Cardiac muscle cell (in vitro differentiated cells and primary cell): ENCODE results near the gene RASSF8. TPM values are rescaled to one million over a fixed set of nuclear protein-coding genes. Genes with fewer than 3 reads are reported as not detected.

Source experiments
- DNase-seq, 2 donors: peaks; one replicate each; pipeline versions ENCODE4 v3.0.0 to v3.0.0-alpha.2; 2010 to 2017; ENCODE audit warnings: low read depth in 1 of 2, low spot score in 1 of 2
- H3K27ac ChIP-seq: fragments of 200-600 bp; sonication (generic); 2 replicates; pipeline ENCODE4 v1.5.1; 2016
- H3K27me3 ChIP-seq: fragments of 200-600 bp; sonication (generic); 2 replicates; pipeline ENCODE4 v1.6.0; 2016; ENCODE audit warnings: control low read depth
- H3K36me3 ChIP-seq: fragments of 200-600 bp; sonication (generic); 2 replicates; pipeline ENCODE4 v1.5.1; 2016; ENCODE audit warnings: control low read depth
- H3K4me1 ChIP-seq: fragments of 200-600 bp; sonication (generic); 2 replicates; pipeline ENCODE4 v1.8.1; 2017; ENCODE audit warnings: low read depth, mild to moderate bottlenecking, mixed run types
- H3K4me3 ChIP-seq: fragments of 200-600 bp; sonication (generic); 2 replicates; pipeline ENCODE4 v1.5.1; 2016; ENCODE audit warnings: mild to moderate bottlenecking
- H3K9me3 ChIP-seq: fragments of 200-600 bp; sonication (generic); 2 replicates; pipeline ENCODE4 v1.5.1; 2017; ENCODE audit warnings: low read depth, mild to moderate bottlenecking, control low read depth
- polyA plus RNA-seq: library from polyadenylated mRNA; unstranded; fragments of >200 nt; fragmentation: Nextera tagmentation; extraction: Ambion mirVana; gene quantifications from 2 replicates; pipeline ENCODE4 v1.2.1, GENCODE V29; 2016
- total RNA-seq: library from RNA; depleted of rRNA; stranded (reverse); fragments of >200 nt; gene quantifications from 2 replicates; pipeline ENCODE4 v1.2.3, GENCODE V29; 2016
- TF ChIP-seq, protein P1 (sequence below): IDR thresholded peaks from 2 replicates; pipeline ENCODE4 v1.5.1; 2012; ENCODE audit warnings: low read depth, mild to moderate bottlenecking, low read length

The RASSF8 gene
- total and polyA plus RNA-seq, 2 experiments from 2014 or later = 25.2 to 56.4 TPM

DNA sequence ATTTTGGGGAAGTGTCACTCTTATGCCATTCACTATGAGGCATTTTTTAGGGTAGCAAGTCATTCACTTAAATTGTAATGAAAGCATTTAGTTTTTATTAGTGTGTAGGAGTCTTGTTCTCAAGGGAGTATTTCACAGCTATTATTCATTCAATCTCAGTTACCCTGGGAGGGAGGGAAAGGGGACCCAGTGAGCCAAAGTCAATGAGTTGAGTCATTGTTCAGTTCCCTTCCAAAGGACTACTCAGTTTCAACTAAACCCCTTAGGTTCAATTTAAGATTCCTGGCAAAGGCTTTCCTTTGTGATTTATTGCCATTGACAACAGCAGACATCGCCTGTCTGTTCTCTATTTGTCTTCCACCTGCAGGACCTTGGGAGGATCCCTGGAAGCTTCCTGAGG, 29.3 kb upstream of the RASSF8 start:
- H3K4me1 ChIP-seq = no peaks in the 10 kb centered on the region
- TF ChIP-seq, protein P1, sequence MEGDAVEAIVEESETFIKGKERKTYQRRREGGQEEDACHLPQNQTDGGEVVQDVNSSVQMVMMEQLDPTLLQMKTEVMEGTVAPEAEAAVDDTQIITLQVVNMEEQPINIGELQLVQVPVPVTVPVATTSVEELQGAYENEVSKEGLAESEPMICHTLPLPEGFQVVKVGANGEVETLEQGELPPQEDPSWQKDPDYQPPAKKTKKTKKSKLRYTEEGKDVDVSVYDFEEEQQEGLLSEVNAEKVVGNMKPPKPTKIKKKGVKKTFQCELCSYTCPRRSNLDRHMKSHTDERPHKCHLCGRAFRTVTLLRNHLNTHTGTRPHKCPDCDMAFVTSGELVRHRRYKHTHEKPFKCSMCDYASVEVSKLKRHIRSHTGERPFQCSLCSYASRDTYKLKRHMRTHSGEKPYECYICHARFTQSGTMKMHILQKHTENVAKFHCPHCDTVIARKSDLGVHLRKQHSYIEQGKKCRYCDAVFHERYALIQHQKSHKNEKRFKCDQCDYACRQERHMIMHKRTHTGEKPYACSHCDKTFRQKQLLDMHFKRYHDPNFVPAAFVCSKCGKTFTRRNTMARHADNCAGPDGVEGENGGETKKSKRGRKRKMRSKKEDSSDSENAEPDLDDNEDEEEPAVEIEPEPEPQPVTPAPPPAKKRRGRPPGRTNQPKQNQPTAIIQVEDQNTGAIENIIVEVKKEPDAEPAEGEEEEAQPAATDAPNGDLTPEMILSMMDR = no peak
- H3K9me3 ChIP-seq = no peaks in the 10 kb centered on the region
- H3K36me3 ChIP-seq = no peaks in the 10 kb centered on the region
- no peak overlapping the region for H3K27ac ChIP-seq
- DNase-seq = peak in 1 of 2 donors; percentile 20
- no peaks in the 10 kb centered on the region for H3K27me3 ChIP-seq
- no peak overlapping the region for H3K4me3 ChIP-seq

DNA sequence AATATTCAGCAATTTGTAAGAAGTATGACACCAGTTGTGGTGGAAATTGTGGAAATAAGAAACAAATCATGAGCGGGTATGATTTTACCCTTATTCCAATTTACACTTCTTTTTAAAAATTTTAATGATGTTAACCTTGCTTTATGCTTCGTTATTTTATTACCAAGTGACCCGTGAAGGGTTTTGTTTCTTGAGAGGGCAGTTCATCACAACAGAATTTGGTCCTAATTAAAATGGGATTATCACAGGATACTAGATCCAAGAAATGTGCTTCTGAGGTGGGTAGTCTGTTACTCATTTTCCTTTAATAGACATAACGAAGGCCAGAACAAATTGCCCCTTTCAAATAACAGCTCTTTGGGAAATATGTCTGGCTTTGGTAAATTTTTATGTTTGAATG, 25.5 kb upstream of the RASSF8 start:
- Histone ChIP-seq H3K27me3 (no peaks in the 10 kb centered on the region), H3K4me1 (no peaks in the 10 kb centered on the region), H3K27ac (no peak overlapping the region), H3K4me3 (no peak overlapping the region), H3K36me3 (no peaks in the 10 kb centered on the region), H3K9me3 (no peaks in the 10 kb centered on the region)
- no peak for DNase-seq
- TF ChIP-seq, protein P1 = no peak

DNA sequence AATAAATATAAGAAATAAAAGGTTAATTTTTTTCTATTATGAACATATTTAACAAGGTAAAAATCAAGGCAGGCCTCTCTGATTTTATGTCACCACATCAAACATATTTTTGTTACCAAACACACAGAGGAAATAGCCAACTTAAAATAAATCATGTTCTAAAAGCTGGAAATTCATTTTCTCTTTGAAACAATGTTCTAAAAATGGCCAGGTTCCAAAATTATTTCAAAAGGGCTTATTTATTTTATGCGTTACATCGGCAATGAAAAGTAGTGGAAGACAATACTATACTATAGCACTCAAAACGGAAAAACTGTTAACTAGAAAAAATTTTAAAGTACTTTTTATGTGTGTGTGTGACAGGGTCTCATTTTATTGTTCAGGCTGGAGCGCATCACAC, 24.0 kb upstream of the RASSF8 start:
- no peaks in the 10 kb centered on the region for H3K9me3 ChIP-seq
- no peaks in the 10 kb centered on the region for H3K27me3 ChIP-seq
- no peak overlapping the region for H3K27ac ChIP-seq
- no peak for DNase-seq
- H3K4me3 ChIP-seq = no peak overlapping the region
- no peaks in the 10 kb centered on the region for H3K4me1 ChIP-seq
- TF ChIP-seq, protein P1 = no peak
- no peaks in the 10 kb centered on the region for H3K36me3 ChIP-seq

DNA sequence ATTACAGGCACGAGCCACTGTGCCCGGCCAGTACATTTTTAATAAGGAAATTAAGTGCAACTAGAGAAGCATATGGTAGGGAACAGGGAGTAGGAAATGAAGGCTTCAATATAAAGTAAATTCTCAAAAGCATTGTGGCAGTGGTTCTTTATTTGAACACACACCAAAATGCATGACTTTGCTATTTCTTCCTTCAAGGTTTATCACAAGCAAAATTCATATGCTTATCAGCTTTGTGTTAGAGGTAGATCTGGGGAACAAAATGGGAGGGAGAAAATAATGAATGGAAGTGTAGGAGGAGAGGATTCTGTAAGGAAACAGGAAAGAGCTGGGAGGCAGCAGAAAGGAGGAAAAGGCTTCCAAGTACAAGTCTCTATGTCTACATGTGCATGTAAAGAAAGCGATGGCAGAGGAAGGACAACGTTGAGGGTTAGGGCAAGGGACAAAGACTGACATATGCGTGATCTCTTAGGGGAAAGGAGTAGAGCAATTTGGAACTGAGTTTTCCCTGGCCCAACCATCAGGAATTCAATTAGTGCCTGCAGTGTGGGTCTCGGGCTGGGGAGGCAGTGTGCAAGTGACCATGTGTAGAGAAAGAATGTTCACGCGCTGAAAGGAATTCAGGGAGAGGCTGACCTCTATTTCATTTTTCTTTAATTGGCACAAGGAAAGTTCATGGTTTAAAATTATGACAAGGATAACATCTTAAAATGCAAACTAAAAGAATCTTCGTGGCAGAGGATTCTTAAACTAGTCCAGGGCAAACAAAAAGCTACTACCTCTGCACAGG, 22.9 kb upstream of the RASSF8 start:
- peak; percentile 27 to 39 for DNase-seq
- no peak overlapping the region for H3K27ac ChIP-seq
- TF ChIP-seq, protein P1 = no peak

DNA sequence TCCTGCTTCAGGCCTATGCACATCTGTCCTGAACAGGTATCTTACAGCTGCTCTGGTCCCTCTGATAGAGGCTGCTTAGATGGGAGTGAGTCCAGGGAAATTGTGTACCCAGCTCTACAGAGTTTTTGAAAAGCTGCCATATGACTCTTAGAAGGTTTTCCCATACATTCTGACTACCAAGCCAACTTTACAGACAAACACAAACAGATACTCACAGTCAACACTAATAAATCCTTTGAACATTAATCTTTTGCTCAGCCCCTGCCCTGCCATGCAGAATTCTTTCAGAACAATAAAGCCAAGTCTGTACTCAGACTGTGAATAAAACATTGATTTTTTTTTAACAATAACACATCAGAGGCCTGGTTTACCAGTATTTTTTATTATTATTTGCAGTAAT, 21.4 kb upstream of the RASSF8 start:
- no peaks in the 10 kb centered on the region for H3K9me3 ChIP-seq
- no peaks in the 10 kb centered on the region for H3K4me1 ChIP-seq
- no peak overlapping the region for H3K27ac ChIP-seq
- TF ChIP-seq, protein P1 = no peak
- H3K36me3 ChIP-seq = no peaks in the 10 kb centered on the region
- no peak overlapping the region for H3K4me3 ChIP-seq
- H3K27me3 ChIP-seq = no peaks in the 10 kb centered on the region
- DNase-seq = no peak

More for the DNA sequence above, 22.9 kb upstream of the RASSF8 start:
- H3K4me3 ChIP-seq = no peak overlapping the region
- H3K4me1 ChIP-seq = no peaks in the 10 kb centered on the region
- H3K9me3 ChIP-seq = no peaks in the 10 kb centered on the region
- no peaks in the 10 kb centered on the region for H3K27me3 ChIP-seq
- H3K36me3 ChIP-seq = no peaks in the 10 kb centered on the region
